Neural progenitor cell (in vitro differentiated cells): Measurements from ENCODE around the gene NELFB. TPM values are rescaled to one million over a fixed set of nuclear protein-coding genes. Genes with fewer than 3 reads are reported as not detected.

Source experiments
- DNase-seq: peaks from one replicate; pipeline ENCODE4 v3.0.0-alpha.2; 2016; ENCODE audit warnings: low spot score
- H2AFZ ChIP-seq: fragments of 200-600 bp; sonication (generic); replicated peaks from 2 replicates; pipeline ENCODE4 v1.6.1; 2016; ENCODE audit warnings: antibody characterized with exemption
- H3F3A ChIP-seq: fragments of 200-600 bp; sonication (generic); 2 replicates; pipeline ENCODE4 v1.6.1; 2016; ENCODE audit warnings: antibody characterized with exemption, low read depth
- H3K27ac ChIP-seq: fragments of 200-600 bp; sonication (generic); 2 replicates; pipeline ENCODE4 v1.5.1; 2016; ENCODE audit warnings: mild to moderate bottlenecking
- H3K27me3 ChIP-seq: fragments of 200-600 bp; sonication (generic); 2 replicates; pipeline ENCODE4 v1.6.1; 2016; ENCODE audit warnings: mild to moderate bottlenecking, moderate library complexity
- H3K36me3 ChIP-seq: fragments of 200-600 bp; sonication (generic); 2 replicates; pipeline ENCODE4 v1.5.1; 2016
- H3K4me1 ChIP-seq: fragments of 200-600 bp; sonication (generic); 2 replicates; pipeline ENCODE4 v1.6.1; 2016; ENCODE audit warnings: mixed run types
- H3K4me2 ChIP-seq: fragments of 200-600 bp; sonication (generic); 2 replicates; pipeline ENCODE4 v1.6.1; 2016
- H3K4me3 ChIP-seq: fragments of 200-600 bp; sonication (generic); 2 replicates; pipeline ENCODE4 v1.5.1; 2016
- H3K79me2 ChIP-seq: fragments of 200-600 bp; sonication (generic); 2 replicates; pipeline ENCODE4 v1.6.1; 2016; ENCODE audit warnings: low read depth
- H3K9ac ChIP-seq: fragments of 200-600 bp; sonication (generic); 2 replicates; pipeline ENCODE4 v1.6.1; 2016
- H3K9me3 ChIP-seq: fragments of 200-600 bp; sonication (generic); 2 replicates; pipeline ENCODE4 v1.5.1; 2016; ENCODE audit warnings: low read depth
- H4K20me1 ChIP-seq: fragments of 200-600 bp; sonication (generic); 2 replicates; pipeline ENCODE4 v1.6.1; 2016; ENCODE audit warnings: low read depth
- H3K27ac Mint-ChIP-seq: 3 replicates; pipeline ENCODE4 v1.8.0; 2021; ENCODE audit warnings: mixed read lengths
- H3K27me3 Mint-ChIP-seq: 2 replicates; pipeline ENCODE4 v1.8.0; 2022; ENCODE audit warnings: low read depth, mild to moderate bottlenecking, inconsistent platforms, moderate library complexity, mixed read lengths; ENCODE audit not compliant: insufficient read depth
- H3K36me3 Mint-ChIP-seq: 3 replicates; pipeline ENCODE4 v1.8.0; 2021; ENCODE audit warnings: mixed read lengths
- H3K4me1 Mint-ChIP-seq: 3 replicates; pipeline ENCODE4 v1.8.0; 2021; ENCODE audit warnings: mixed read lengths
- H3K4me3 Mint-ChIP-seq: 3 replicates; pipeline ENCODE4 v1.8.0; 2021; ENCODE audit warnings: mild to moderate bottlenecking, moderate library complexity, mixed read lengths
- H3K9me3 Mint-ChIP-seq: 3 replicates; pipeline ENCODE4 v1.8.0; 2020; ENCODE audit warnings: mixed read lengths
- EZH2 ChIP-seq: fragments of 200-600 bp; sonication (generic); IDR thresholded peaks from 2 replicates; pipeline ENCODE4 v1.6.1; 2017; ENCODE audit warnings: antibody characterized with exemption, mild to moderate bottlenecking, moderate library complexity
- EZH2phosphoT487 ChIP-seq: fragments of 200-600 bp; sonication (generic); IDR thresholded peaks from 2 replicates; pipeline ENCODE4 v1.6.1; 2017; ENCODE audit warnings: antibody characterized with exemption
- total RNA-seq: library from RNA; depleted of rRNA; stranded (reverse); fragments of >200 nt; gene quantifications from 2 replicates; pipeline ENCODE4 v1.2.3, GENCODE V29; 2015; ENCODE audit warnings: low replicate concordance
- TF ChIP-seq, protein P1 (sequence below): fragments of 200-600 bp; sonication (generic); IDR thresholded peaks from 2 replicates; pipeline ENCODE4 v1.5.1; 2017; ENCODE audit warnings: antibody characterized with exemption, mild to moderate bottlenecking

NELFB gene
- total RNA-seq, 1 donor from 2014 or later = 35.2 TPM

- Histone ChIP-seq H3K79me2 (no peaks in the 10 kb centered on the region), H3K9ac (no peak overlapping the region), H3F3A (no peaks in the 10 kb centered on the region), H3K4me1 (no peaks in the 10 kb centered on the region), H4K20me1 (no peaks in the 10 kb centered on the region), H3K27ac (no peak overlapping the region), H3K4me3 (no peak overlapping the region), H3K36me3 (no peaks in the 10 kb centered on the region), H3K9me3 (no peaks in the 10 kb centered on the region), H3K27me3 (no peaks in the 10 kb centered on the region), H2AFZ (no peak overlapping the region), H3K4me2 (no peak overlapping the region)
- no peak for DNase-seq
- TF ChIP-seq EZH2 (no peak), EZH2phosphoT487 (no peak)
- TF ChIP-seq, protein P1, sequence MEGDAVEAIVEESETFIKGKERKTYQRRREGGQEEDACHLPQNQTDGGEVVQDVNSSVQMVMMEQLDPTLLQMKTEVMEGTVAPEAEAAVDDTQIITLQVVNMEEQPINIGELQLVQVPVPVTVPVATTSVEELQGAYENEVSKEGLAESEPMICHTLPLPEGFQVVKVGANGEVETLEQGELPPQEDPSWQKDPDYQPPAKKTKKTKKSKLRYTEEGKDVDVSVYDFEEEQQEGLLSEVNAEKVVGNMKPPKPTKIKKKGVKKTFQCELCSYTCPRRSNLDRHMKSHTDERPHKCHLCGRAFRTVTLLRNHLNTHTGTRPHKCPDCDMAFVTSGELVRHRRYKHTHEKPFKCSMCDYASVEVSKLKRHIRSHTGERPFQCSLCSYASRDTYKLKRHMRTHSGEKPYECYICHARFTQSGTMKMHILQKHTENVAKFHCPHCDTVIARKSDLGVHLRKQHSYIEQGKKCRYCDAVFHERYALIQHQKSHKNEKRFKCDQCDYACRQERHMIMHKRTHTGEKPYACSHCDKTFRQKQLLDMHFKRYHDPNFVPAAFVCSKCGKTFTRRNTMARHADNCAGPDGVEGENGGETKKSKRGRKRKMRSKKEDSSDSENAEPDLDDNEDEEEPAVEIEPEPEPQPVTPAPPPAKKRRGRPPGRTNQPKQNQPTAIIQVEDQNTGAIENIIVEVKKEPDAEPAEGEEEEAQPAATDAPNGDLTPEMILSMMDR = no peak
- Mint-ChIP-seq H3K36me3 (no peaks in the 10 kb centered on the region), H3K9me3 (no peaks in the 10 kb centered on the region), H3K27me3 (peaks cover 6% of the 10 kb centered on the region), H3K4me1 (peaks cover 3% of the 10 kb centered on the region), H3K27ac (no peak overlapping the region), H3K4me3 (no peak overlapping the region)
Observed at GRCh38 chr9:137229903-137230704, 25.0 kb upstream of the NELFB start.

GRCh38 chr9:137230705-137231371 is 24.3 kb upstream of the NELFB start, which contains the start of gene SLC34A3:
Gene SLC34A3 (plus strand): TSS chr9:137230901. CDS start chr9:137231703, 802 bp downstream.
- DNase-seq = no peak
- no peaks in the 10 kb centered on the region for H3K79me2 ChIP-seq
- no peak within 1 kb of the TSS for H3K9ac ChIP-seq
- no peaks in the 10 kb centered on the region for H3K36me3 ChIP-seq
- Mint-ChIP-seq H3K27me3 (peaks cover 6% of the 10 kb centered on the region), H3K9me3 (no peaks in the 10 kb centered on the region), H3K4me3 (no peak within 1 kb of the TSS), H3K4me1 (peaks cover 3% of the 10 kb centered on the region), H3K27ac (no peak within 1 kb of the TSS), H3K36me3 (no peaks in the 10 kb centered on the region)
- H3F3A ChIP-seq = no peaks in the 10 kb centered on the region
- H3K4me2 ChIP-seq = no peak within 1 kb of the TSS
- H2AFZ ChIP-seq = no peak within 1 kb of the TSS
- peaks cover 5% of the 10 kb centered on the region for H4K20me1 ChIP-seq
- no peaks in the 10 kb centered on the region for H3K4me1 ChIP-seq
- no peaks in the 10 kb centered on the region for H3K9me3 ChIP-seq
- TF ChIP-seq EZH2phosphoT487 (no peak), EZH2 (no peak)
- TF ChIP-seq, protein P1 = no peak
- no peaks in the 10 kb centered on the region for H3K27me3 ChIP-seq
- H3K4me3 ChIP-seq = no peak within 1 kb of the TSS
- no peak within 1 kb of the TSS for H3K27ac ChIP-seq

DNA sequence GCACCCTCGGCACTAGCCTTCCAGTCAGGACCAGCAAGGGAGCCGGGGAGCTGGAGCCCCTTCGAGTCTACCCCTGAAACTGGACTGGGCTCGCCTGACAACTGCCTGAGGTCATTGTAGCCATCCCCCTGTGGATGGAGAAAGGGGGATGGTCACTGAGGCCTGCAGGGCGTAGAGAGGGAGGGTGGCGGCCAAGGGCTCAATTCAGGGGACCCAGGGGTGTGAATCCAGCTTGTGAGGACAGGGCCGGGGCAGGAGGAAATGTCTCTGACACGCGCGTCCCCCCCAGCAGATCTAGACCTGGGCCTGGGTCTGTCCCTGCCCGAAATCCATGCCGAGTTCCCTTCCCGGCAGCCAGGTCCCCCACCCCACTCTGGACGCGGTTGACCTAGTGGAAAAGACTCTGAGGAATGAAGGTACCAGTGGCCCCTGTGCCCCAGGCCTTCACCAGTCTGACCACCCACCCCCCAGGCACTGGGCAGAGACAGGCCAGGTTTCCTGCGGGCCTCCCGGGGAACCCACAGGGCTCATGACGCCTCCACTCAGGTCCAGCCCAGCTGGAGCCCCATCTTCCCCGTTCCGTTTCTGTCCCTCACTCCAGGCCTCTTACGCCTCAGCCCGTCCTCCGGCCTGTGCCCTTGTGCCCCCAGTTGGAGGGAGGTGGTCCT is 23.6 kb upstream of the NELFB start:
- Histone ChIP-seq H3K27ac (no peak overlapping the region), H3K79me2 (no peaks in the 10 kb centered on the region), H3K4me1 (no peaks in the 10 kb centered on the region), H3K36me3 (no peaks in the 10 kb centered on the region), H3K27me3 (no peaks in the 10 kb centered on the region), H3K4me3 (no peak overlapping the region), H4K20me1 (peaks cover 5% of the 10 kb centered on the region), H3K9me3 (no peaks in the 10 kb centered on the region), H3F3A (no peaks in the 10 kb centered on the region), H3K4me2 (no peak overlapping the region), H3K9ac (no peak overlapping the region), H2AFZ (no peak overlapping the region)
- H3K36me3 Mint-ChIP-seq = no peaks in the 10 kb centered on the region
- H3K4me1 Mint-ChIP-seq = peaks cover 3% of the 10 kb centered on the region
- no peak overlapping the region for H3K27ac Mint-ChIP-seq
- DNase-seq = no peak
- no peak overlapping the region for H3K4me3 Mint-ChIP-seq
- no peaks in the 10 kb centered on the region for H3K9me3 Mint-ChIP-seq
- TF ChIP-seq, protein P1 = no peak
- TF ChIP-seq EZH2phosphoT487 (no peak), EZH2 (no peak)
- peaks cover 6% of the 10 kb centered on the region for H3K27me3 Mint-ChIP-seq
